ENCODE results near the gene TSSC4.

- TF ChIP-seq CTCF (IDR thresholded peaks at IDR 0.05) (no peak), POLR2A (IDR thresholded peaks at IDR 0.05) (no peak)
Measured at GRCh38 chr11:2453436-2453835, 52.9 kb downstream of the TSSC4 start.
